Activated T-cell treated with anti-CD3 and anti-CD28 coated beads, Interleukin-2, amount 50 U/mL, for 24 hours (primary cell): Measurements from ENCODE around the gene MSANTD1.

Experiments
- DNase-seq: peaks from one replicate; pipeline ENCODE4 v3.0.0-alpha.2; 2020
- H3K27ac Mint-ChIP-seq: 2 replicates; pipeline ENCODE4 v1.8.0; 2020; ENCODE audit warnings: mild to moderate bottlenecking, mixed read lengths
- H3K27me3 Mint-ChIP-seq: 2 replicates; pipeline ENCODE4 v1.8.0; 2020; ENCODE audit warnings: mixed read lengths
- H3K36me3 Mint-ChIP-seq: 2 replicates; pipeline ENCODE4 v1.8.0; 2020; ENCODE audit warnings: low read depth, mixed read lengths
- H3K4me1 Mint-ChIP-seq: 2 replicates; pipeline ENCODE4 v1.8.0; 2020; ENCODE audit warnings: low read depth, mixed read lengths
- H3K4me3 Mint-ChIP-seq: 2 replicates; pipeline ENCODE4 v1.8.0; 2020; ENCODE audit warnings: mild to moderate bottlenecking, moderate library complexity, mixed read lengths
- H3K9me3 Mint-ChIP-seq: 2 replicates; pipeline ENCODE4 v1.8.0; 2020; ENCODE audit warnings: mixed read lengths

MSANTD1 gene

GRCh38 chr4:3234171-3235029 is 14.6 kb upstream of the MSANTD1 start:
- Mint-ChIP-seq H3K4me3 (no peak overlapping the region), H3K27me3 (no peaks in the 10 kb centered on the region), H3K4me1 (peaks cover 3% of the 10 kb centered on the region), H3K36me3 (peaks cover 92% of the 10 kb centered on the region), H3K9me3 (no peaks in the 10 kb centered on the region), H3K27ac (peak overlapping the region; percentile 37)
- no peak for DNase-seq

- Mint-ChIP-seq H3K9me3 (no peaks in the 10 kb centered on the region), H3K27ac (no peak overlapping the region), H3K4me3 (no peak overlapping the region), H3K4me1 (peaks cover 3% of the 10 kb centered on the region), H3K36me3 (peaks cover 92% of the 10 kb centered on the region), H3K27me3 (no peaks in the 10 kb centered on the region)
- DNase-seq = no peak
Measured at GRCh38 chr4:3235030-3235345, 14.0 kb upstream of the MSANTD1 start.

GRCh38 chr4:3235581-3235980 is 13.4 kb upstream of the MSANTD1 start:
- H3K36me3 Mint-ChIP-seq = peaks cover 91% of the 10 kb centered on the region
- H3K4me1 Mint-ChIP-seq = peaks cover 3% of the 10 kb centered on the region
- no peak for DNase-seq
- H3K27ac Mint-ChIP-seq = no peak overlapping the region
- H3K9me3 Mint-ChIP-seq = no peaks in the 10 kb centered on the region
- no peaks in the 10 kb centered on the region for H3K27me3 Mint-ChIP-seq
- H3K4me3 Mint-ChIP-seq = no peak overlapping the region

- H3K4me1 Mint-ChIP-seq = peaks cover 2% of the 10 kb centered on the region
- H3K27ac Mint-ChIP-seq = no peak overlapping the region
- DNase-seq = no peak
- no peaks in the 10 kb centered on the region for H3K9me3 Mint-ChIP-seq
- no peaks in the 10 kb centered on the region for H3K27me3 Mint-ChIP-seq
- no peak overlapping the region for H3K4me3 Mint-ChIP-seq
- H3K36me3 Mint-ChIP-seq = peaks cover 91% of the 10 kb centered on the region
Measured at GRCh38 chr4:3236326-3236878, 12.6 kb upstream of the MSANTD1 start.

- no peak overlapping the region for H3K27ac Mint-ChIP-seq
Measured at GRCh38 chr4:3237266-3237665, 11.7 kb upstream of the MSANTD1 start.

GRCh38 chr4:3237712-3238560 is 11.0 kb upstream of the MSANTD1 start:
- Mint-ChIP-seq H3K36me3 (peaks cover 89% of the 10 kb centered on the region), H3K9me3 (no peaks in the 10 kb centered on the region), H3K27ac (no peak overlapping the region), H3K4me1 (peaks cover 7% of the 10 kb centered on the region), H3K4me3 (no peak overlapping the region), H3K27me3 (no peaks in the 10 kb centered on the region)
- DNase-seq = no peak

More at GRCh38 chr4:3237266-3237665, 11.7 kb upstream of the MSANTD1 start:
- Mint-ChIP-seq H3K27me3 (no peaks in the 10 kb centered on the region), H3K36me3 (peaks cover 89% of the 10 kb centered on the region), H3K4me1 (peaks cover under 1% of the 10 kb centered on the region), H3K9me3 (no peaks in the 10 kb centered on the region), H3K4me3 (no peak overlapping the region)
- no peak for DNase-seq

GRCh38 chr4:3238721-3239120 is 10.2 kb upstream of the MSANTD1 start:
- DNase-seq = no peak
- Mint-ChIP-seq H3K27me3 (no peaks in the 10 kb centered on the region), H3K36me3 (peaks cover 86% of the 10 kb centered on the region), H3K9me3 (no peaks in the 10 kb centered on the region), H3K27ac (no peak overlapping the region), H3K4me3 (no peak overlapping the region), H3K4me1 (peaks cover 12% of the 10 kb centered on the region)

- Mint-ChIP-seq H3K9me3 (no peaks in the 10 kb centered on the region), H3K4me1 (peaks cover 12% of the 10 kb centered on the region), H3K27ac (no peak overlapping the region), H3K36me3 (peaks cover 81% of the 10 kb centered on the region), H3K4me3 (no peak overlapping the region), H3K27me3 (no peaks in the 10 kb centered on the region)
- DNase-seq = no peak
Measured at GRCh38 chr4:3239303-3239702, 9.7 kb upstream of the MSANTD1 start.

GRCh38 chr4:3239998-3240920 is 8.7 kb upstream of the MSANTD1 start:
- no peak overlapping the region for H3K27ac Mint-ChIP-seq
- no peak overlapping the region for H3K4me3 Mint-ChIP-seq
- no peak for DNase-seq
- H3K4me1 Mint-ChIP-seq = peaks cover 12% of the 10 kb centered on the region
- no peaks in the 10 kb centered on the region for H3K9me3 Mint-ChIP-seq
- no peaks in the 10 kb centered on the region for H3K27me3 Mint-ChIP-seq
- peaks cover 71% of the 10 kb centered on the region for H3K36me3 Mint-ChIP-seq

- Mint-ChIP-seq H3K27ac (no peak overlapping the region), H3K36me3 (peaks cover 64% of the 10 kb centered on the region), H3K4me3 (no peak overlapping the region), H3K9me3 (no peaks in the 10 kb centered on the region), H3K27me3 (no peaks in the 10 kb centered on the region), H3K4me1 (peaks cover 12% of the 10 kb centered on the region)
- no peak for DNase-seq
Measured at GRCh38 chr4:3240936-3241522, 7.9 kb upstream of the MSANTD1 start.

GRCh38 chr4:3241898-3242524 is 6.9 kb upstream of the MSANTD1 start:
- peaks cover 59% of the 10 kb centered on the region for H3K36me3 Mint-ChIP-seq
- no peak overlapping the region for H3K27ac Mint-ChIP-seq
- H3K4me1 Mint-ChIP-seq = peaks cover 12% of the 10 kb centered on the region
- H3K27me3 Mint-ChIP-seq = no peaks in the 10 kb centered on the region
- no peaks in the 10 kb centered on the region for H3K9me3 Mint-ChIP-seq
- H3K4me3 Mint-ChIP-seq = no peak overlapping the region
- no peak for DNase-seq

- H3K36me3 Mint-ChIP-seq = peaks cover 47% of the 10 kb centered on the region
- no peaks in the 10 kb centered on the region for H3K27me3 Mint-ChIP-seq
- no peak overlapping the region for H3K4me3 Mint-ChIP-seq
- H3K9me3 Mint-ChIP-seq = no peaks in the 10 kb centered on the region
- peak overlapping the region; percentile 80 for H3K27ac Mint-ChIP-seq
- H3K4me1 Mint-ChIP-seq = peaks cover 12% of the 10 kb centered on the region
- no peak for DNase-seq
Measured at GRCh38 chr4:3243136-3243780, 5.7 kb upstream of the MSANTD1 start.

GRCh38 chr4:3244002-3244401 is 5.0 kb upstream of the MSANTD1 start:
- Mint-ChIP-seq H3K27ac (no peak overlapping the region), H3K36me3 (peaks cover 41% of the 10 kb centered on the region), H3K4me1 (peaks cover 12% of the 10 kb centered on the region), H3K9me3 (no peaks in the 10 kb centered on the region), H3K27me3 (no peaks in the 10 kb centered on the region), H3K4me3 (no peak overlapping the region)
- DNase-seq = no peak
